Uterus (tissue), 4 donors: Measurements from ENCODE around the gene TMBIM1. TPM values are rescaled to one million over a fixed set of nuclear protein-coding genes. Genes with fewer than 3 reads are reported as not detected.

ENCODE experiments used
- DNase-seq, 2 donors: peaks; one replicate each; pipeline ENCODE4 v3.0.0-alpha.2; 2019 to 2020
- H3K27ac ChIP-seq, 2 donors: fragments of 200-600 bp; sonication (generic); 1 replicate in 1 of 2; 2 replicates in 1 of 2; pipeline ENCODE4 v1.5.1; 2016 to 2018
- H3K27me3 ChIP-seq, 2 donors: fragments of 200-600 bp; sonication (generic); one replicate each; pipeline ENCODE4 v1.5.1; 2018 to 2019; ENCODE audit warnings: control low read depth in 1 of 2
- H3K36me3 ChIP-seq, 2 donors: fragments of 200-600 bp; sonication (generic); one replicate each; pipeline ENCODE4 v1.5.1; 2019; ENCODE audit warnings: control low read depth in 1 of 2
- H3K4me1 ChIP-seq, 2 donors: fragments of 200-600 bp; sonication (generic); one replicate each; pipeline ENCODE4 v1.5.1; 2018 to 2019; ENCODE audit warnings: control low read depth in 1 of 2
- H3K4me3 ChIP-seq, 2 donors: fragments of 200-600 bp; sonication (generic); 1 replicate in 1 of 2; 2 replicates in 1 of 2; pipeline ENCODE4 v1.5.1; 2018 to 2019; ENCODE audit warnings: mild to moderate bottlenecking in 1 of 2
- H3K9me3 ChIP-seq, 2 donors: fragments of 200-600 bp; sonication (generic); one replicate each; pipeline ENCODE4 v1.5.1; 2019; ENCODE audit warnings: control low read depth in 1 of 2
- POLR2A ChIP-seq, 2 donors: fragments of 450-650 bp; IDR thresholded peaks; one replicate each; pipeline ENCODE4 v1.6.1; 2016; ENCODE audit warnings: antibody characterized with exemption in 2 of 2, mild to moderate bottlenecking in 1 of 2, moderate library complexity in 1 of 2
- intact Hi-C: fragments of 100-400 bp; cut with DNase I; formaldehyde crosslinking; loops from one replicate; pipeline ENCODE4 v1.15.1; 2023; ENCODE audit warnings: low total_unique reads
- total RNA-seq, 4 donors: library from RNA; depleted of rRNA in 3 of 4; stranded (reverse); fragments of >200 nt in 3 of 4; gene quantifications; one replicate each; pipeline versions ENCODE4 v1.1.0 to v1.2.4, GENCODE V29; 2014 to 2023
- TF ChIP-seq, protein P1 (sequence below), 4 experiments: fragments of 200-600 bp in 2 of 4; fragments of 450-650 bp in 2 of 4; sonication (generic) in 2 of 4; IDR thresholded peaks; one replicate each; pipeline ENCODE4 v1.5.1; 2016 to 2019; ENCODE audit warnings: antibody characterized with exemption in 4 of 4, mild to moderate bottlenecking in 2 of 4, moderate library complexity in 1 of 4
- donor health status: DM: yes; HTN: yes; CAD: no.

Gene TMBIM1
- total RNA-seq, 4 donors from 2014 or later, result 112 to 166 (median 120) TPM

DNA sequence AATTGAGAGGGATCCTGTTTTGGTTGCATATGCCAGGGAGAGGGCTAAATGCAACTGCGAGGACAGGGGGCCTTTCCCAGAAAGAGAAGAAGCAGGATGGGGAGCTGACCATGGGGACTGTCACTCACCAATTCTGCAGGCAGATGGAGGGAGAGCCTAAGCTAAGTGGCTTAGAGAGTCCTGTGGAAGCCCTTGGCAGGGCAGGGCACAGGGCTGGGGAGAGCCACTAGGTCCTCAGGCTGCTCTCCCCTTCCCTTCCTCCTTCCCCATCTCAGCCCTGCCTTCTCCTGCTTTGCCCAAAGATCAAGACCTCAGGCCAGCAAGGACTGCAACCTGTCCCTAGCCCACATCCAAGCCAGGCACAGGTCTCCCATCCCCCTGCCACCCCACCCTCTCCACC is 40.0 kb upstream of the TMBIM1 start:
- intact Hi-C loops, result no loop called here
- Histone ChIP-seq H3K9me3 (no peaks in the 10 kb centered on the region), H3K27ac (no peak overlapping the region), H3K36me3 (no peaks in the 10 kb centered on the region), H3K4me1 (no peaks in the 10 kb centered on the region), H3K4me3 (no peak overlapping the region), H3K27me3 (no peaks in the 10 kb centered on the region)
- TF ChIP-seq, protein P1, sequence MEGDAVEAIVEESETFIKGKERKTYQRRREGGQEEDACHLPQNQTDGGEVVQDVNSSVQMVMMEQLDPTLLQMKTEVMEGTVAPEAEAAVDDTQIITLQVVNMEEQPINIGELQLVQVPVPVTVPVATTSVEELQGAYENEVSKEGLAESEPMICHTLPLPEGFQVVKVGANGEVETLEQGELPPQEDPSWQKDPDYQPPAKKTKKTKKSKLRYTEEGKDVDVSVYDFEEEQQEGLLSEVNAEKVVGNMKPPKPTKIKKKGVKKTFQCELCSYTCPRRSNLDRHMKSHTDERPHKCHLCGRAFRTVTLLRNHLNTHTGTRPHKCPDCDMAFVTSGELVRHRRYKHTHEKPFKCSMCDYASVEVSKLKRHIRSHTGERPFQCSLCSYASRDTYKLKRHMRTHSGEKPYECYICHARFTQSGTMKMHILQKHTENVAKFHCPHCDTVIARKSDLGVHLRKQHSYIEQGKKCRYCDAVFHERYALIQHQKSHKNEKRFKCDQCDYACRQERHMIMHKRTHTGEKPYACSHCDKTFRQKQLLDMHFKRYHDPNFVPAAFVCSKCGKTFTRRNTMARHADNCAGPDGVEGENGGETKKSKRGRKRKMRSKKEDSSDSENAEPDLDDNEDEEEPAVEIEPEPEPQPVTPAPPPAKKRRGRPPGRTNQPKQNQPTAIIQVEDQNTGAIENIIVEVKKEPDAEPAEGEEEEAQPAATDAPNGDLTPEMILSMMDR (IDR thresholded peaks at IDR 0.05), result no peak
- no peak for TF ChIP-seq POLR2A (IDR thresholded peaks at IDR 0.05)
- no peak for DNase-seq

DNA sequence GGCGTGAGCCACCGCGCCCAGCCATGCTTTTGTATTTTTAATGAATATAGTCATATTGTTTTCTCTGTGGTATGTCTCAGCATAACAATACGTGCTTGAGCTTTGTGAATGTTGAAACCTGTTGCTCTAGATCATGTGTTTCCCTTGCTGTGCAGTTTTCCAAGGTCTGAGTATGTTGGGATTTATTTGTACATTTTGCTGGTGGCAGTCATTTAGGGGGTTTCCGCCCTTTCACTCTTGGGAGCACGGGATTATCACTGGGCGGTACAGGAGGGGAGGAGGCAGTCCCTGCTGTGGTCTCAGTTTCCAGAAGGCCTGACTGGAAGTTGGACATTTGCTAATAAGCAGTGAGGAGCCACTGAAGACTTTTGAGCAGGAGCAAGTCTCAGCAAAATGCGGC is 39.4 kb upstream of the TMBIM1 start:
- intact Hi-C loops, result no loop called here
- Histone ChIP-seq H3K27me3 (no peaks in the 10 kb centered on the region), H3K36me3 (no peaks in the 10 kb centered on the region), H3K4me1 (no peaks in the 10 kb centered on the region), H3K9me3 (no peaks in the 10 kb centered on the region), H3K4me3 (no peak overlapping the region), H3K27ac (no peak overlapping the region)
- TF ChIP-seq, protein P1 (IDR thresholded peaks at IDR 0.05), result no peak
- no peak for TF ChIP-seq POLR2A (IDR thresholded peaks at IDR 0.05)
- DNase-seq, result no peak

DNA sequence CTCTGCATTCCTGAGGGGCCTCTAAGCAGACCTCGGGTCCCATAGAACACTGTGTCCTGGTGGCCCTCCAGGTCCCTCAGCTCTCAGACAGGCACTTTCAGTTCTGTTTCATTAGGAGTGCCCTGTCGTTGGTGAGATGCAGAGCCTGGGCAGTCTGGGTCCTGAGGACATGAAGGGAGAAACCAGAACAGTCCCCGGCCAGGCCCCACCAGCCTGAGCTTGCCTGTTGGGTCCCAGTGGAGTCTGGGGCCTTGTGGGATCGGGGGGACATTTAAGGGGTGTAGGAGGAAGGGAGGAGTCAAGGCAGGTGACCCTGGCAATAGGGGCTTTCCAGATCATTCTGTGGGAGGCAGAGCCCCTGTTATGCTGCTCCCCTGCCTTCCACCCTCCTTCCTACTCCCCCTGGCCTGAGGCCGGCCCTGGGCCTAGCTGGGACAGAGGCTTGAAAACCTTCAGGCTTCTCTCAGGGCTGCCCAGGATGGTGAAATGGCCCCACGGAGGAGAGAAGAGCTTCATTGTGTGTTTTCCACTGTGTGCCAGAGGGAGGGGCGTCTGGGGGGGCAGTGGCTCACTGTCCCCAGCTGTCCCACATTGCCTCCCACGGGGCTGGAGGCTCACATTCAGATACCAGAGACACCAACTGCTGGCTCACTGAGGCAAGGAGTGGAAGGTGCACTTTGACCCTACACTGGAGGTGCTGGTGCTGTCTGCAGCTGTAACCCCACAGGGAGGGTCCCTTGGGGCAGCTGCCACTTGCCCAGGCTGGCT is 37.7 kb upstream of the TMBIM1 start:
- intact Hi-C loops, result no loop called here
- Histone ChIP-seq H3K4me3 (no peak overlapping the region), H3K36me3 (no peaks in the 10 kb centered on the region), H3K9me3 (no peaks in the 10 kb centered on the region), H3K4me1 (no peaks in the 10 kb centered on the region), H3K27me3 (no peaks in the 10 kb centered on the region), H3K27ac (no peak overlapping the region)
- TF ChIP-seq, protein P1 (IDR thresholded peaks at IDR 0.05), result no peak
- no peak for TF ChIP-seq POLR2A (IDR thresholded peaks at IDR 0.05)
- no peak for DNase-seq

DNA sequence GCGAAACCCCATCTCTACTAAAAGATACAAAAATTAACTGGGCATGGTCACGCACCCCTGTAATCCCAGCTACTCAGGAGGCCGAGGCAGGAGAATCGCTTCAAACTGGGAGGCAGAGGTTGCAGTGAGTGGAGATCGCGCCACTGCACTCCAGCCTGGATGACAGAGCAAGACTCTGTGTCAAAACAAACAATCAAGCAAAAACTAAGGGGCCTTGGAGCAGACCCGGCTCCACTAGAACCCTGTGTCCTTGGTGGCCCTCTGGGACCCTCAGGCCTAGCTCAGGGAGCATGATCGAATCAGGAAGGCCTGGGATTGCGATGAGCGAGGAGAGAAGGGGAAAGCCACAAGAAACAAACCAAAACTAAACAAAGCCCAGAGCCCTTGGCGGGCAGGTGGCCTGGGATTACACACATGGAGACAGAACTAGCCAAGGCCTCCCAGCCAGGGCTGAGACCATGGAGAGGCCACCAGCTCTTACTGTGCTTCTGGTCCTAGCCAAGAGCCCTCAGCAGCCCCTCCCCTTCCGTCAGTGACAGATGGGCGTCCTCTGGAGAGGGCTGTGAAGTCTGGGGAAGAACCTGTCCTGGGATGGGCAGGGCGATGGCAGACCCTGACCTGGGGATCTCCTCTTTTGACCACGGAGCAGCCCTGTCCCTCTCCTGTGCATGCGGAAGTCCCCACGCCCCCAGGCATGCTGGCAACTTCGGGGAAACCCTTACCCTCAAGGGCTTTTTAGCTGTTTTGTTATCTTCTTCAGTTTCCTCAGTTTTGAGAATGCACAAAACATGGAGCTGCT is 36.9 kb upstream of the TMBIM1 start:
- DNase-seq, result no peak
- no peaks in the 10 kb centered on the region for H3K36me3 ChIP-seq
- H3K4me1 ChIP-seq, result no peaks in the 10 kb centered on the region
- TF ChIP-seq, protein P1 (IDR thresholded peaks at IDR 0.05), result no peak
- TF ChIP-seq POLR2A (IDR thresholded peaks at IDR 0.05), result no peak
- intact Hi-C loops, result no loop called here
- no peaks in the 10 kb centered on the region for H3K27me3 ChIP-seq
- H3K27ac ChIP-seq, result no peak overlapping the region
- no peak overlapping the region for H3K4me3 ChIP-seq
- H3K9me3 ChIP-seq, result no peaks in the 10 kb centered on the region

DNA sequence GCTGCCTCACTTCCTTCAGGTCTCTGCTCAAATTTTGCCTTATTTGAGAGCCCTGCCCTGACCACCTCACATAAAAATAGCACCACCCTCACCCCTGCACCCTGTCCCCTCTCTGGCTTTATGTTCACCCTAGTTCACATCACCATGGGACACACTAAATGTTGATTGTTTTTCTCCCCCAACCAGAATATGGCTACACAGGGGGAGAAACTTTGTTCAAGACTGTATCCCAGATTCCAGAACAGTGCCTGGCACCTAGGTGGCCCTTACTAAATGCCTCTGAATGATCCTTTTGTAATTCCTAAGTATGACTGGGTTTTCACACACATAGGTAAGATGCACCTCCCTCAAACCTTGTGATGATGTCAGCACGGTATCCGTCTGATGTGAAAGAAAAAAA is 36.0 kb upstream of the TMBIM1 start:
- Histone ChIP-seq H3K27me3 (no peaks in the 10 kb centered on the region), H3K4me1 (no peaks in the 10 kb centered on the region), H3K27ac (no peak overlapping the region), H3K4me3 (no peak overlapping the region), H3K36me3 (no peaks in the 10 kb centered on the region), H3K9me3 (no peaks in the 10 kb centered on the region)
- intact Hi-C loops, result no loop called here
- TF ChIP-seq, protein P1 (IDR thresholded peaks at IDR 0.05), result no peak
- TF ChIP-seq POLR2A (IDR thresholded peaks at IDR 0.05), result no peak
- no peak for DNase-seq
